ENCODE measurements around the gene OR6B3. TPM values are rescaled to one million over a fixed set of nuclear protein-coding genes. Genes with fewer than 3 reads are reported as not detected.

Gene OR6B3
- total RNA-seq, 1 donor from 2014 or later: not detected

GRCh38 chr2:240056678-240057077 is 3.4 kb upstream of the OR6B3 start:
- Mint-ChIP-seq H3K36me3 (ENCODE audit: low read depth, unreplicated experiment) (peaks cover 5% of the 10 kb centered on the region), H3K4me3 (ENCODE audit: unreplicated experiment) (no peak overlapping the region), H3K9me3 (ENCODE audit: unreplicated experiment) (no peaks in the 10 kb centered on the region), H3K27me3 (ENCODE audit: unreplicated experiment) (peaks cover 7% of the 10 kb centered on the region), H3K27ac (ENCODE audit: unreplicated experiment) (no peak overlapping the region), H3K4me1 (ENCODE audit: unreplicated experiment) (peaks cover 8% of the 10 kb centered on the region)
- DNase-seq (ENCODE audit: low spot score): no peak
- no peak for TF ChIP-seq CTCF (IDR thresholded peaks at IDR 0.05; ENCODE audit: unreplicated experiment)

GRCh38 chr2:240055177-240055917 is 2.0 kb upstream of the OR6B3 start:
- TF ChIP-seq CTCF (IDR thresholded peaks at IDR 0.05; ENCODE audit: unreplicated experiment): no peak
- peaks cover 8% of the 10 kb centered on the region for H3K4me1 Mint-ChIP-seq (ENCODE audit: unreplicated experiment)
- peaks cover 5% of the 10 kb centered on the region for H3K36me3 Mint-ChIP-seq (ENCODE audit: low read depth, unreplicated experiment)
- H3K27ac Mint-ChIP-seq (ENCODE audit: unreplicated experiment): no peak overlapping the region
- peak overlapping the region; percentile 33 for H3K4me3 Mint-ChIP-seq (ENCODE audit: unreplicated experiment)
- H3K9me3 Mint-ChIP-seq (ENCODE audit: unreplicated experiment): no peaks in the 10 kb centered on the region
- DNase-seq (ENCODE audit: low spot score): no peak
- peaks cover 5% of the 10 kb centered on the region for H3K27me3 Mint-ChIP-seq (ENCODE audit: unreplicated experiment)

- peaks cover 8% of the 10 kb centered on the region for H3K4me1 Mint-ChIP-seq (ENCODE audit: unreplicated experiment)
- H3K4me3 Mint-ChIP-seq (ENCODE audit: unreplicated experiment): no peak overlapping the region
- DNase-seq (ENCODE audit: low spot score): no peak
- peaks cover 4% of the 10 kb centered on the region for H3K27me3 Mint-ChIP-seq (ENCODE audit: unreplicated experiment)
- H3K36me3 Mint-ChIP-seq (ENCODE audit: low read depth, unreplicated experiment): peaks cover 5% of the 10 kb centered on the region
- H3K9me3 Mint-ChIP-seq (ENCODE audit: unreplicated experiment): no peaks in the 10 kb centered on the region
- no peak for TF ChIP-seq CTCF (IDR thresholded peaks at IDR 0.05; ENCODE audit: unreplicated experiment)
- no peak overlapping the region for H3K27ac Mint-ChIP-seq (ENCODE audit: unreplicated experiment)
These were observed 797 bp downstream of the OR6B3 start for GRCh38 chr2:240052524-240052923.

- Mint-ChIP-seq H3K4me3 (ENCODE audit: unreplicated experiment) (no peak overlapping the region), H3K27me3 (ENCODE audit: unreplicated experiment) (peaks cover 4% of the 10 kb centered on the region), H3K9me3 (ENCODE audit: unreplicated experiment) (no peaks in the 10 kb centered on the region), H3K27ac (ENCODE audit: unreplicated experiment) (no peak overlapping the region), H3K36me3 (ENCODE audit: low read depth, unreplicated experiment) (peaks cover 5% of the 10 kb centered on the region), H3K4me1 (ENCODE audit: unreplicated experiment) (peaks cover 8% of the 10 kb centered on the region)
- no peak for DNase-seq (ENCODE audit: low spot score)
- no peak for TF ChIP-seq CTCF (IDR thresholded peaks at IDR 0.05; ENCODE audit: unreplicated experiment)
These were observed 1.6 kb downstream of the OR6B3 start for GRCh38 chr2:240051697-240052096.

- no peak overlapping the region for H3K4me3 Mint-ChIP-seq (ENCODE audit: unreplicated experiment)
- no peak overlapping the region for H3K27ac Mint-ChIP-seq (ENCODE audit: unreplicated experiment)
- H3K4me1 Mint-ChIP-seq (ENCODE audit: unreplicated experiment): peaks cover under 1% of the 10 kb centered on the region
- no peak for TF ChIP-seq CTCF (IDR thresholded peaks at IDR 0.05; ENCODE audit: unreplicated experiment)
- peaks cover 3% of the 10 kb centered on the region for H3K27me3 Mint-ChIP-seq (ENCODE audit: unreplicated experiment)
- H3K9me3 Mint-ChIP-seq (ENCODE audit: unreplicated experiment): no peaks in the 10 kb centered on the region
- no peak for DNase-seq (ENCODE audit: low spot score)
- H3K36me3 Mint-ChIP-seq (ENCODE audit: low read depth, unreplicated experiment): no peaks in the 10 kb centered on the region
These were observed 3.0 kb downstream of the OR6B3 start for GRCh38 chr2:240050278-240050677.
